ENCODE measurements around the gene MARK3. TPM values are rescaled to one million over a fixed set of nuclear protein-coding genes. Genes with fewer than 3 reads are reported as not detected.

Gene MARK3
- total and polyA plus RNA-seq, 10 of the 15 experiments (the other 5 are each of a cell fraction or from before 2014, with no cell fraction given): 10.7 to 75.1 (median 41.4) TPM

GRCh38 chr14:103539056-103539825 is 154.0 kb downstream of the MARK3 start:
- Histone ChIP-seq H3K36me3 (ENCODE audit: control insufficient read depth in 2 of 2, insufficient read depth in 2 of 2, low read length in 1 of 2) (peaks cover 0 to under 1% of the 10 kb centered on the region in 2 experiments; a peak in 2 of 4 replicates), H3K9ac (ENCODE audit: control insufficient read depth, insufficient read depth, low read length) (no peak overlapping the region), H3K27me3 (replicated peaks in 1 of 2; ENCODE audit: control insufficient read depth in 2 of 2, insufficient read depth in 2 of 2, low read length in 1 of 2) (no peaks in the 10 kb centered on the region), H3K27ac (ENCODE audit: control insufficient read depth, insufficient read depth) (no peak overlapping the region), H3K4me1 (ENCODE audit: control insufficient read depth, insufficient read depth, low read length) (no peaks in the 10 kb centered on the region), H3K9me3 (replicated peaks; ENCODE audit: control insufficient read depth, insufficient read depth, low read length) (no peaks in the 10 kb centered on the region), H4K20me1 (ENCODE audit: control insufficient read depth, insufficient read depth) (no peaks in the 10 kb centered on the region), H3K79me2 (ENCODE audit: control insufficient read depth, insufficient read depth, low read length) (no peaks in the 10 kb centered on the region), H3K4me3 (no peak overlapping the region), H2AFZ (ENCODE audit: control insufficient read depth, low read depth, low read length) (no peak overlapping the region), H3K4me2 (ENCODE audit: control insufficient read depth, insufficient read depth) (no peak overlapping the region)
- FAIRE-seq (no peak), ATAC-seq (peak; percentile 35), DNase-seq (ENCODE audit: low read depth, low spot score) (no peak)
- ChIA-PET SMC1A (ENCODE audit: uncharacterized antibody, unreplicated experiment) (no interaction called here), RAD21 (ENCODE audit: unreplicated experiment) (no interaction called here), POLR2A (no interaction called here), CTCF (interaction anchor here (1.6 kb wide), 1 partner anchor 20 kb away, joined by 4 read pairs; no protein-coding TSS in a partner anchor)
- no peak for TF ChIP-seq HSF1 (IDR thresholded peaks at IDR 0.05; ENCODE audit: low read depth, low read length)
- peak; percentile 52 for TF ChIP-seq POLR2A (IDR thresholded peaks at IDR 0.05; ENCODE audit: low read depth, low read length)
- peak in 1 of 3 experiments; percentile 27; a peak in 1 of 6 replicates for TF ChIP-seq CTCF (IDR thresholded peaks at IDR 0.05 in 2 of 3, conservative IDR thresholded peaks at IDR 0.05 in 1 of 3; ENCODE audit: control insufficient read depth in 2 of 3, extremely low read depth in 1 of 3, insufficient read depth in 1 of 3, low read depth in 3 of 3, low read length in 3 of 3)
- intact Hi-C loops (cut with micrococcal nuclease; ENCODE audit: unreplicated experiment) (no loop called here), in situ Hi-C loops (cut with MboI) (no loop called here)
- BruUV-seq (replicated peaks): no TSS peak
- WGBS (ENCODE audit: insufficient coverage, insufficient replicate concordance, low lambda C conversion rate, missing lambda C conversion rate): 52% methylated on average over 27 of the region's 28 CpGs

All from GM12878 (cell line).